GM23248 (cell line): ENCODE measurements around the gene HSPB2.

Experiments
- EZH2 ChIP-seq: fragments of 200-600 bp; sonication (generic); IDR thresholded peaks from 2 replicates; pipeline ENCODE4 v1.6.1; 2018; ENCODE audit warnings: antibody characterized with exemption, mild to moderate bottlenecking; ENCODE audit not compliant: insufficient read depth, poor library complexity, severe bottlenecking
- EZH2phosphoT487 ChIP-seq: fragments of 200-600 bp; sonication (generic); IDR thresholded peaks from 2 replicates; pipeline ENCODE4 v1.6.1; 2018; ENCODE audit warnings: antibody characterized with exemption, moderate library complexity, mild to moderate bottlenecking, low read depth; ENCODE audit not compliant: insufficient read depth

DNA sequence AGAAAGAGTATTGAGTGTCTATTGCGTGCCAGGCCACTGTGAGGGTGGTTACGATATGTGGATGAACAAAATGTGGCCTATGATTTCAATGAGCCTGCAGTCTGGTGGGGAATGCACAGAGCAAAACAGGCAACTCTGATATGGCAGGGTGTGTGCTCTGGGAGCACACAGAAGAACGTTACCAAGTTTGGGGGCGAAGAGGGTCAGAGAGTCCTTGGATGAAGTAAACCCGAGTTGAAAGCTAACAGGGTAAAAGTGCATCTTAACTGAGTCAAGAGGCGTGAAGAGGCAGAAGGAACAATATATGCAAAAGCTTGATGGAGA is 32.9 kb upstream of the HSPB2 start:
- no peak for TF ChIP-seq EZH2
- TF ChIP-seq EZH2phosphoT487, result no peak
